Ectodermal cell (in vitro differentiated cells): Measurements from ENCODE around the gene NPHP4.

Source experiments
- H3K27ac ChIP-seq: 2 replicates; pipeline ENCODE4 v1.7.0; 2013; ENCODE audit warnings: mild to moderate bottlenecking, low read depth, low read length; ENCODE audit not compliant: insufficient read depth, poor library complexity, severe bottlenecking
- H3K27me3 ChIP-seq: 2 replicates; pipeline ENCODE4 v1.7.0; 2013; ENCODE audit warnings: mild to moderate bottlenecking, low read length; ENCODE audit not compliant: insufficient read depth, control insufficient read depth, poor library complexity, severe bottlenecking
- H3K36me3 ChIP-seq: one replicate; pipeline ENCODE4 v1.7.0; 2013; ENCODE audit warnings: low read length; ENCODE audit not compliant: control insufficient read depth, insufficient read depth
- H3K4me1 ChIP-seq: one replicate; pipeline ENCODE4 v1.7.0; 2013; ENCODE audit warnings: low read length; ENCODE audit not compliant: control insufficient read depth, insufficient read depth
- H3K4me3 ChIP-seq: 2 replicates; pipeline ENCODE4 v1.7.0; 2013; ENCODE audit warnings: low read depth, low read length, control low read depth; ENCODE audit not compliant: insufficient read depth
- H3K9me3 ChIP-seq: 2 replicates; pipeline ENCODE4 v1.7.0; 2013; ENCODE audit warnings: mild to moderate bottlenecking, low read length, moderate library complexity; ENCODE audit not compliant: control insufficient read depth
- WGBS, 2 experiments: methylation state at CpG; one replicate each; pipeline ENCODE4 v1.1.7; 2013; ENCODE audit warnings: missing lambda C conversion rate in 2 of 2; 5-methylcytosine and 5-hydroxymethylcytosine counted together

NPHP4 gene

DNA sequence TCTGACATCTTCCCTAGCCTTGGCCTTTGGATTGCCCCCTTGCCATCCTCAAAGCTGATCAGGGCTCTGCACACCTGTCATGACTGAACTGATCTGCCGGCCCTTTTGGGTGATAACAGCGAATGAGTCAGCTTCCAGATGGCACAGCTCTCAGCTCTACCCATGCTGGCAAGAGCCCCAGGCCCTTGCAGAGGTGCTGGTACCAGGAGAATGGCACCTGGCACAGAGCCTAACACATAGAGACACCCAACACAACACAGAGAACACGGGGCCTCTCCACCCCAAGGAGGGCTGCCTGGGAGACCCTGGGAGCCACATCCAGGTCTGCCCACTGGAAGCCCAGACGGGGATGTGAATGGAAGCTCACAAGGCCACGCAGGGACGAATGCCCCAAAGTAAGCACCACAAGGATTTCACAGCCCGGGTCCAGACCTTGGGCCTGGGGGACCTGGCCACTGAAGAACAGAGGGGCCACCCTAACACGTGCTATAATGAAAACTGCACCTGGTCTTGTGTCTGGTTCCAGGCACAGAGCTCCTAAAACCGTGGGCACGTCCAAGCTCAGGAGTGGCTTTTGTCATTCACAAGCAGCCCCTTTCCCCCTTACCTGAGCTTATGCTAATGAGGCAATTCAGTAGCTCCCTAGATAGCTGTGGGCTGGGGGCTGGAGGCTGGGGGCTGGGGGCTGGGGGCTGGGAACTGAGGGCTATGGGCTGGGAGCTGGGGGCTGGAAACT is 160.5 kb downstream of the NPHP4 start:
- Histone ChIP-seq H3K36me3 (no peaks in the 10 kb centered on the region), H3K4me3 (no peak overlapping the region)
- WGBS, 2 experiments = 40 to 45% methylated on average over 10 of the region's 10 CpGs

DNA sequence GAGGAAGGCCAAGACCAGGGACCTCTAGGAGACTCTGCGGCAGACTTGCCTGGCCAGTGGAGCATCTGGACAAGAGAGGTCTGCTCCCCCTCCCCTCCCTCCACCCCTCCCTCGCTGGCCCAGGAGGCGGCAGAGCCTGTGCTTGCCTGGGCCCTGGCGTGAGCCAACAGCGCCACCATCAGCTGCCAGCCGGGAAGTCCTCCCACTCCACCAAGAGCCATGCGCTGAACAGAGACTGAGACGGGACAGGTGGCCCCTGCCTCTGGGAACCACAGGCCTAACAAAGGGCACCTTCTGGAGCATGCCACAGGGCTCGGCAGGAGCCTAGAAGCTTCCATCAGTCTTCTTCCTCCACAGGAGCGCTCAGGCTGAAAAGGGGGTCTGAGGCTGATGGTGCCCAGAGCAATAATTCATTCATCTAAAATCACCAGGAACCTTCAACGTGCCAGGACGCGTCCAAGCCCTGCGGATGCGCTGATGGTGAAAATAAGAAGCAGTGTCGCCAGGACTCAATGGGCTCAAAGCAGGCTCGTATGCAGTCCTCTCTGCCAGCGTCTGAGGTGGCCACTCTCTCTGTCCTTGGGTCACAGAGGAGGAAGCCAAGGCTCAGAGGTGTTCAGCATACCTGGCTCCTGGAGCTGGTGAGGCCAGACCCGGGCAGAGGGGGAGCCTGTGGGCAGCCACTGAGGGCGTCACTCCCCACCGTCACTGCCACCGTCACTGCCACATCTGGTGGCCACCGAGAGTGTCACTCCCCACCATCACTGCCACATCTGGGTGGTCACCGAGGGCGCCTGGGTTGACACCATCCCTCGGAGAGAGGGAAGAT is 161.2 kb downstream of the NPHP4 start:
- no peaks in the 10 kb centered on the region for H3K36me3 ChIP-seq
- WGBS, 2 experiments = 59 to 60% methylated on average over 26 of the region's 26 CpGs
- peaks cover 3% of the 10 kb centered on the region for H3K27me3 ChIP-seq
- H3K4me3 ChIP-seq = no peak overlapping the region
- H3K9me3 ChIP-seq = no peaks in the 10 kb centered on the region
- H3K27ac ChIP-seq = no peak overlapping the region
- H3K4me1 ChIP-seq = peaks cover 4% of the 10 kb centered on the region

More for the DNA sequence above, 160.5 kb downstream of the NPHP4 start:
- Histone ChIP-seq H3K27ac (no peak overlapping the region), H3K9me3 (no peaks in the 10 kb centered on the region), H3K4me1 (peaks cover 4% of the 10 kb centered on the region), H3K27me3 (peaks cover 3% of the 10 kb centered on the region)

DNA sequence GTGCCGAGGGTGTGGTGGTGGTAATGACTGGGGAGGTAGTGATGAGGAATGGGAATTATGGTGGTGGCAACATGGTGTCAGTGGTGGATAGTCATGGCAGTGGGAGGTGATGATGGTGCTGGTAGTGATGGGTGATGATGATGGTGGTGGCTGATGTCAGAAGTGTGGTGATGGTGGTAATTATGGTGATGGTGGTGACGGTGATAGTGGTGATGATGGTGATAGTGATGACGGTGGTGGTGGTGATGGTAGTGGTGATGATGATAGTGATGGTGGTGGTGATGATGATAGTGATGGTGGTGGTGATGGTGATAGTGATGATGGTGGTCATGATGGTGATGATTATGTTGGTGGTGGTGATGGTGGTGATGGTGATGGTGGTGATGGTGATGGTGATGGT is 162.8 kb downstream of the NPHP4 start:
- 95 to 96% methylated on average over 3 of the region's 3 CpGs for WGBS, 2 experiments
- no peaks in the 10 kb centered on the region for H3K36me3 ChIP-seq
- no peaks in the 10 kb centered on the region for H3K9me3 ChIP-seq
- no peak overlapping the region for H3K27ac ChIP-seq
- peaks cover 4% of the 10 kb centered on the region for H3K4me1 ChIP-seq
- H3K27me3 ChIP-seq = peaks cover 3% of the 10 kb centered on the region
- H3K4me3 ChIP-seq = no peak overlapping the region

DNA sequence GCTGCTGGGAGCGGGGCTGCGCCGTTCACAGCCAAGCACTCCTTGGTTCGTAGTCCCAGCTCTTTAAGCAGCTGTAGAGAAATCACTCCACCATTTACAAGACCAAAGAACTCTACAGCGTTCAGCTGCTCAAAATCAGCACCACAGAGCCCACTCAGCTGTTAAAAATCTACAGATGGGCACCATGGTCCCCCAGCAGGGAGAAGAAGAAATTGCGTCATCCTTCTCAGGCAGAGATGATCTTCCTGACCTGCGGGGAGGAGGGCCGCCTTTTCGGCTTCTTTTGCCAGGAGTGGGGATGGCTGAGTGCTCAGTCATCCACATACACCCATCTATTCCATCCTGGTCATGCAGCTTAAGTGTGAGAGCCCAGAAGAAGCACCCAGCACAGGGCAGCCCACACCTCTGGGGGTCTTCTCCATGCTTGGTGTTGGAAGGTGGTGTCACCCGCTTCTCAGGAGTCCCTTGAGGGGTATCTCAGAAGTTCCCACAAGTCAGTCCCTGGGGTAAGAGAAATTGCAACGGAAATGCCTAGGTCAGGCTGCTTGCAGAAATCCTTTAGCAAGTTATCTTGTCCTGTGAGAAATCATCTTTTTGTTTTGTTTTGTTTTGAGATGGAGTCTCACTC is 163.8 kb downstream of the NPHP4 start:
- Histone ChIP-seq H3K36me3 (no peaks in the 10 kb centered on the region), H3K9me3 (no peaks in the 10 kb centered on the region), H3K4me1 (peaks cover under 1% of the 10 kb centered on the region), H3K4me3 (no peak overlapping the region), H3K27ac (no peak overlapping the region), H3K27me3 (peaks cover 3% of the 10 kb centered on the region)
- WGBS, 2 experiments = 83 to 90% methylated on average over 11 of the region's 11 CpGs

DNA sequence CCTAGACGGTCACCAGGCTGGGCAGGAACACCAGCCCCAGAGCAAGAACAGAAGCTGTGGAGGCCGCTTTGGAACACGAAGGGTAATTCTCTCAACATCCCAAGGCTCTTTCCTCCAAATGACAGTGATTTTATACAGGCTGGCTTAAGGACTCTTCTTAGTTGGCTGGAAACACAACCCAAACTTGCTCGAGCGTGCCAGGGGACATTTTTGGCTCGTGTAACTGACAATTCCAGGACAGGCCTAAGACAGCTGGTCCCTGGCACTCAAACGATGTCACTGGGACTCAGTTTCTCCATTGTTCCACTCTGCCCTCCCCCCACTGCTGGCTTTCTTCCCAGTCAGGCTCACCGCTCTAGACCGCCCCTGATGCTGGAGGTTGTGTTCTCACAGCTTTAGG is 164.7 kb downstream of the NPHP4 start:
- Histone ChIP-seq H3K27me3 (peaks cover 3% of the 10 kb centered on the region), H3K4me1 (no peaks in the 10 kb centered on the region), H3K9me3 (no peaks in the 10 kb centered on the region), H3K4me3 (no peak overlapping the region), H3K36me3 (no peaks in the 10 kb centered on the region), H3K27ac (no peak overlapping the region)
- 92% methylated on average over 9 of the region's 9 CpGs for WGBS, 2 experiments

DNA sequence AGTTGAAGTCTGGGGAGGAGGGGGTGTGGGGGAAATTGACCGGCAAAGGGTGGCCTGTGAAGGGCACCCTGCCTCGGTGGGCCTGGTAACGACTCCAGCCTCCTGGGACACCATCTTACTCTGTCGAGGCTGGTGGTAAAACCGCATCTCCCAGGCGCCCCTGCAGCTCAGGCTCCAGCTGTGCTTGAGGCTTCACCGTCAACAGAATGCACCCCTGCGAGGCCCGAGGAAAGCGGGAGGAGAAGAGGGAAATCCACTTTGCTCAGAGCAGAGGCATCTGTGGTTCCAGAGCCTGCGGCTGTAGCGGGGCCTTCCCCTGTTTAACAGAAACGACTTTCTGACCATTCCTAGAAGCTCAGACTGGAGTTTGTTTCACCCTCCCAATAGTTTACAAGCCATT is 165.6 kb downstream of the NPHP4 start:
- Histone ChIP-seq H3K4me1 (no peaks in the 10 kb centered on the region), H3K27ac (no peak overlapping the region), H3K27me3 (peaks cover 3% of the 10 kb centered on the region), H3K9me3 (no peaks in the 10 kb centered on the region), H3K36me3 (no peaks in the 10 kb centered on the region), H3K4me3 (no peak overlapping the region)
- 70 to 72% methylated on average over 13 of the region's 13 CpGs for WGBS, 2 experiments

DNA sequence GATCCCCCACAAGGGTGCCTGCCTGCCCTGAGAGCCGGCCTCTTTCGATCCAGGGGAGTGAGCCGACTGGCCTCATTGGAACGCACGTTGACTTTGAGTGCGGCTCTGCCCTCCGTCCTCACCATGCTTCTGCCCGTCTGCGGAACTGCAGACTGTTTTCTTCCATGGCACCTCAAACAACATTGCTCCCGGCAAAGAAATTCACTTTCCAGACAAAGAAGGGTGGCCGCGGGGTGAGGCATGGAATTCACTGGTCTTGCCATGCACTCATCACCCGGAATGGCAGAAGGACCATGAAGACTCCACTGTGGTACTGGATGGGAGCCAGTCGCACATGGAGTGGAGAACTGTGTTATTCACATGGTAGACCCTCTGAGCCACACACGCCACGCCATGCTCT is 169.5 kb downstream of the NPHP4 start:
- Histone ChIP-seq H3K9me3 (no peaks in the 10 kb centered on the region), H3K27ac (no peak overlapping the region)

DNA sequence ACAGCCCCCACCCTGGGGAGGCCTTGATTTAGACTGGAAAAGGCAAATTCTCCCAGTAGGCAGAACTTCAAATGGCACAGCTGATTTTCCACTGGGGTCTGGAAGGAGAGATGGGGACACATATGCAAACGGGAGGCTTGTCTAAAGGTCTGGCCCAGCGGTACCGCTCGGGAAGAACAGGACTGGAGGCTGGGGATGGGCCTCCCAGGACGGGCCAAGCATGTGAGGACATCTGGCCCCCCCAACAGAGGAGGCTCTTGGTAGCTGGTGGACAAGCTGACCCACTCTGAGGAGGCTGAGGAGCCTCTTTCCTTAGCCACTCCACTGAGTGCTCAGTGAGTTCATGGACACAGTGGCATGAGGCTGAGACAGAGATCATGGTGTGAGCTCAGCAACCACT is 170.0 kb downstream of the NPHP4 start:
- no peaks in the 10 kb centered on the region for H3K9me3 ChIP-seq
- WGBS, 2 experiments = 93 to 95% methylated on average over 5 of the region's 5 CpGs
- H3K27me3 ChIP-seq = peaks cover 3% of the 10 kb centered on the region
- H3K4me3 ChIP-seq = no peak overlapping the region
- no peaks in the 10 kb centered on the region for H3K4me1 ChIP-seq
- no peaks in the 10 kb centered on the region for H3K36me3 ChIP-seq
- H3K27ac ChIP-seq = no peak overlapping the region

More for the DNA sequence above, 169.5 kb downstream of the NPHP4 start:
- WGBS, 2 experiments = 93 to 96% methylated on average over 16 of the region's 16 CpGs
- peaks cover 3% of the 10 kb centered on the region for H3K27me3 ChIP-seq
- no peak overlapping the region for H3K4me3 ChIP-seq
- no peaks in the 10 kb centered on the region for H3K36me3 ChIP-seq
- no peaks in the 10 kb centered on the region for H3K4me1 ChIP-seq

DNA sequence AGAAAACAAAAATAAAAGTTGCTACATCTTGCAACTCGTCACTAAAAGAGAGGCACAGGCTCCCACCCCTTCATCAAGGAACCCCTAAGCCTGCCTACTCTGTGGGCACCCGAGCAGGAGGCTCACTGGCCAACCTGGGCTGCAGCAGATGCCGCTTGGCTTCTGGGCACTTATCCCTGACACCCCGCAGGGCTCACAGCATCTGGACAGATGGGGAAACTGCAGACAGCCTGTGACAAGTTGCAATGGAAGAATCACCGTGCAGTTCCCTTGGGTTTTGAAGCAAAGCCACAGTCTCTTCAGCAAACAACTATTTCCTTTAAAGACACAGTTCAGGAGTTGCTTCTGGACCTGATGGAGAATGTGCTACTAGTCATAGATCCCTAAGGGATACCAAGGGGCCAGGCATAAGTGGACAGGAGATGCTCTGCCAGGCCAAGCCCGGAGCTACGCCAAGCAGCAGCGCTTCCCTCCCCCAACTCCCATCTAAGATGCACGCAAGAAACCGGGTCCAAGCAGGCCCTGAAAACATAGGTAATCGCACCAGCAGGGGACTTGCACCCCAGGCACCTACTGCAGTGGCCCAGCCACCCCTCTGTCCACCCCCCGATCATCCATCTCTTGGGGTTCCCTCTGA is 170.6 kb downstream of the NPHP4 start:
- Histone ChIP-seq H3K4me1 (no peaks in the 10 kb centered on the region), H3K9me3 (no peaks in the 10 kb centered on the region), H3K4me3 (no peak overlapping the region), H3K36me3 (no peaks in the 10 kb centered on the region), H3K27ac (no peak overlapping the region), H3K27me3 (peaks cover 3% of the 10 kb centered on the region)
- WGBS, 2 experiments = 86 to 88% methylated on average over 12 of the region's 12 CpGs

DNA sequence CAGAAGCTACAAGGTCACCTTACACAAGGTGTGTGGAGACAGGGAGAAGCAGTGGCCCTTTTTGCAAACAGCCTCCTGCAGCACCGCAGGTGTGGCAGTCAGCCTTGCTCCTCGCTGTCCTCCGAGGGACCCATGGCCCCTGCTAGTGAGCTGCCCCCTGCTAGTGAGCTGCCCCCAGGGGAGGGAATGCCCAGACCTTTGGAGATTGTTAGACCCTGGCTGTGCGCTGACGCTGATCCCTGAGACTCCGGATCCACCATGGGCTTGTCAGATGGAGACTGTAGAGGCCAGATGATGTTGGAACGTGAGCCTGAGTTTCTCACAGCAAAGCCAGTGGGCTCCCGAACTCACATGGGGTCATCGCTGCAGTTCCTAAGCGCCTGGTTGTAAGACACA is 172.2 kb downstream of the NPHP4 start:
- 92% methylated on average over 10 of the region's 10 CpGs for WGBS, 2 experiments
- Histone ChIP-seq H3K4me3 (no peak overlapping the region), H3K36me3 (no peaks in the 10 kb centered on the region), H3K27ac (no peak overlapping the region), H3K9me3 (no peaks in the 10 kb centered on the region), H3K27me3 (peaks cover 3% of the 10 kb centered on the region), H3K4me1 (no peaks in the 10 kb centered on the region)
